Activated CD4-positive, alpha-beta T cell treated with anti-CD3 and anti-CD28 coated beads for 36 hours (primary cell): ENCODE results near the gene RELL2. TPM values are rescaled to one million over a fixed set of nuclear protein-coding genes. Genes with fewer than 3 reads are reported as not detected.

ENCODE experiments used
- ATAC-seq: fragments of 200-7000 bp; cut with Tn5 transposase; one replicate; pipeline ENCODE4 v1.10.0; 2021; ENCODE audit warnings: mild to moderate bottlenecking, moderate library complexity
- CTCF ChIA-PET: fragments of 350-600 bp; sonication (Branson Sonifier 250); formaldehyde crosslinking; loops from one replicate; lab custom pipeline; 2021; ENCODE audit warnings: antibody characterized with exemption; lab: Charles Lee
- POLR2A ChIA-PET: fragments of 350-600 bp; sonication (Branson Sonifier 250); formaldehyde crosslinking; loops from one replicate; lab custom pipeline; 2021; ENCODE audit warnings: antibody characterized with exemption, inconsistent platforms; lab: Charles Lee
- DNase-seq: peaks from one replicate; pipeline ENCODE4 v3.0.0-alpha.2; 2020
- H3K27ac Mint-ChIP-seq: one replicate; pipeline ENCODE4 v1.8.0; 2021; ENCODE audit warnings: mixed read lengths
- H3K27me3 Mint-ChIP-seq: one replicate; pipeline ENCODE4 v1.8.0; 2021; ENCODE audit warnings: mixed read lengths
- H3K36me3 Mint-ChIP-seq: one replicate; pipeline ENCODE4 v1.8.0; 2021; ENCODE audit warnings: low read depth, mixed read lengths
- H3K4me1 Mint-ChIP-seq: one replicate; pipeline ENCODE4 v1.8.0; 2021; ENCODE audit warnings: mixed read lengths
- H3K4me3 Mint-ChIP-seq: one replicate; pipeline ENCODE4 v1.8.0; 2021; ENCODE audit warnings: mild to moderate bottlenecking, moderate library complexity, mixed read lengths
- H3K9me3 Mint-ChIP-seq: one replicate; pipeline ENCODE4 v1.8.0; 2021; ENCODE audit warnings: low read depth, mixed read lengths
- intact Hi-C, 2 experiments: fragments of 100-400 bp; cut with DNase I in 1 of 2; cut with micrococcal nuclease in 1 of 2; formaldehyde crosslinking; loops; one replicate each; pipeline versions ENCODE4 v1.14.2 to v1.15.1; 2022 to 2024; cut with DNase I, micrococcal nuclease
- total RNA-seq, 2 experiments: library from RNA; stranded (reverse); gene quantifications; one replicate each; pipeline ENCODE4 v1.2.3, GENCODE V29; 2021

RELL2 gene
- total RNA-seq, 2 experiments from 2014 or later = 24.3 to 27.8 TPM

DNA sequence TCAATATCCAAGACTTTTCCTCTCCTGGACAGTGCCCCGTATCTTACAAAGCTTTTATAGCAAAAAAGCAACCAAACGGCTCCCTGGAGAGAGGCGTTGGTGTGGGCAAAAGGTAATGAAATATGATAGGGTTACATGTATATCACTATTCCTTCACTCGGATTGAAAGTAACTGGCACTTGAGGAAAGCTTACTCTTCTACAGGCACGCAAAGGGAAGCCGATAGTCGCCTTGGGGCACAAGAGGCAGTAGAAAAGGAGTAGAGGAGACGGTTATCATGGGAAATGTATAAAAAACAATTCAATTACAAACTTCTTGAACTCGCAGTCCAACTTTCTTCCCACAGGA is 19.1 kb upstream of the RELL2 start:
- peaks cover 62% of the 10 kb centered on the region for H3K4me1 Mint-ChIP-seq
- intact Hi-C loops = loop anchor here (1.0 to 10.0 kb wide), 7 partner anchors 12 to 1063 kb away; partner anchors contain the start of genes SRA1 (in 2 of the 2), DELE1 (in 1 of the 2), NDFIP1 (in 1 of the 2) and TAF7 (in 1 of the 2)
- POLR2A ChIA-PET = interaction anchor here (0.8 to 3.1 kb wide), 4 partner anchors 12 to 25 kb away, joined by 3 to 10 read pairs (median 7); partner anchors contain the start of genes HDAC3 and RELL2
- no peaks in the 10 kb centered on the region for H3K27me3 Mint-ChIP-seq
- H3K36me3 Mint-ChIP-seq = peaks cover 48% of the 10 kb centered on the region
- peak overlapping the region; percentile 98 for H3K27ac Mint-ChIP-seq
- no peaks in the 10 kb centered on the region for H3K9me3 Mint-ChIP-seq
- CTCF ChIA-PET = interaction anchor here (0.7 to 11.2 kb wide), 13 partner anchors 8 to 397 kb away, joined by 3 to 261 read pairs (median 8); partner anchors contain the start of genes HDAC3, RELL2 and RNF14
- ATAC-seq (no peak), DNase-seq (no peak)
- H3K4me3 Mint-ChIP-seq = peak overlapping the region; percentile 98

DNA sequence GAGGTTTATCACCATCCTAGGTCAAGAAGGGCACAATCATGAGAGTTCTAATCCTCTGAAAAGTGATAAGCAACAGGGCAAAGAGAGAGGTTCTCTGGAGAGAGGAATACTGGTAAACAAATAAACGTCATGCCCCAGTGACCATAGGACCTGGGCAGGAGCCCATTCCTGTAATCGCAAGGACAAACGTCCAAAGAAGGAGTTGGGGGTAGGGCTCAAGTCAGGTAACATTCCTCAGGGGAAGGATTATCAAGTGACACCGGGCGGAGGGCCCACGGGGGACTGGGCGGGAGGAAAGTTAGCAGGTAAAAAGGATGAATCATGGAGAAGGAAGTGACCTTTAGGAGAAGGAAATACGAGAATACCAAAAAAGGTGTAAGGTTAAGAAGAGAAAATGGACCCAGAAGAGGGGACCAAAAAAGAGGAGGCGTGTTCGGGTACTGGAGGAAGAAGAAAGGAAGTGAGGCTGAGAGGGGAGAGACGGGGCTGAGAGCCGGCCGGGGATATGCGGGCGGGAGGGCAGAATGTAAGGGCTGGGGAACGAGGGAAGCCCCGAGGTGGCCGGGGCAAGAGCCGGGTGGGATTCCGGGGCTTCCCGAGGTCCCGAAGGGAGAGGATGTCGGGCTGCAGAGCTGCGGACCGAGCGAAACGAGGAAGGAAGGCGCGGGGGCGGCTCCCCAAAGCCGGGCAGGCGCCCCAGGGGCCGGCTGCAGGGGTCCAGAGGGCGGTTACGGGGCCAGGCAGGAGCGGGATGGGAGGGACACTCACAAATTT is 18.6 kb upstream of the RELL2 start:
- H3K4me1 Mint-ChIP-seq = peaks cover 62% of the 10 kb centered on the region
- ChIA-PET POLR2A (interaction anchor here (0.8 to 2.1 kb wide), 7 partner anchors 16 to 26 kb away, joined by 3 to 48 read pairs (median 6); partner anchors contain the start of genes HDAC3 and RELL2), CTCF (interaction anchor here (0.5 to 11.2 kb wide), 27 partner anchors 8 to 397 kb away, joined by 3 to 261 read pairs (median 8); partner anchors contain the start of genes DELE1, HDAC3, PCDHGB6 and RELL2)
- intact Hi-C loops = loop anchor here (1.0 to 10.0 kb wide), 7 partner anchors 13 to 1063 kb away; partner anchors contain the start of genes SRA1 (in 2 of the 2), DELE1 (in 1 of the 2), NDFIP1 (in 1 of the 2) and TAF7 (in 1 of the 2)
- H3K27me3 Mint-ChIP-seq = no peaks in the 10 kb centered on the region
- H3K36me3 Mint-ChIP-seq = peaks cover 44% of the 10 kb centered on the region
- peak overlapping the region; percentile 98 for H3K27ac Mint-ChIP-seq
- peak; percentile 78 for DNase-seq
- H3K9me3 Mint-ChIP-seq = no peaks in the 10 kb centered on the region
- ATAC-seq = peak; percentile 28
- H3K4me3 Mint-ChIP-seq = peak overlapping the region; percentile 98

DNA sequence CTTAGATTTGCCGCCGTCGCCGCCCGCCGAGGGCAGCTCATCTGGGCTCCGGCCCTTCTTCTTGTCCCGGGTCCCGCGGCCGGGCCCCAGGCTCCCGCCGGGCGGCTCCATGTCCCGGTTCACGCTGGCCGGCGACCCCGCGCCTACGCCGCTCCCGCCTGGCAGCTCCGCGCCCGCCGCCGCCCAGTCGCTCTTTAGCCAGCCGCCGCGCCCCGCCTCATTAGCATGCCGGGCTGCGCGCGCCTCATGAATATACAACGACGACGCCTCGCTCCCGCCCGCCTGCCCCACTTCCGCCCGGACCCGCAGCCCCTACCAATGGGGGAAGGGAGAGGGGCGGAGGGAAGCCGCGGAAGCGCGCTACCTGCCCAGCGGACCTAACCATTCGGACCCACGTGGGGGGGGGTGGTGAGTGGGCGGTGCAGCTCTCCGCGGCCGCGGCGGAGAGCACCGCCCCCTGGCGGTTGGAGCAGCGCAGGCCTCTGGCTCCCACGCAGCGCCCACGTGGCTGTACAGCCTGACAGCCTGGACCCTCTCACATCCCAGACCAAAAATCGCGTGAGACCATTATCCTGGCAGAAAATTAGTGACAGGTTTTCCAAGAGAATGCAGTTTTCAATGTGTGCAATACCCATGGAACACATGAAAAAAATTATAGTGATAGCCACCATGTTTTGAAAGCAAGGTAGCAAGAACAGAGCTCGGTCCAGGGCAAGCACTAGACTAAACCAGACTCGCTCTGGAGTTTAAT is 17.8 kb upstream of the RELL2 start, which contains the start of gene DIAPH1:
DIAPH1 (minus strand) TSS at position 197 of the 751 bp plus-strand sequence; CDS start at position 111, 86 bp downstream.
- Mint-ChIP-seq H3K4me1 (peaks cover 64% of the 10 kb centered on the region), H3K36me3 (peaks cover 50% of the 10 kb centered on the region)
- CTCF ChIA-PET = interaction anchor here (0.6 to 11.2 kb wide), 24 partner anchors 11 to 908 kb away, joined by 3 to 261 read pairs (median 5); partner anchors contain the start of genes DELE1, HDAC3, PCDHGB6 and RELL2

DNA sequence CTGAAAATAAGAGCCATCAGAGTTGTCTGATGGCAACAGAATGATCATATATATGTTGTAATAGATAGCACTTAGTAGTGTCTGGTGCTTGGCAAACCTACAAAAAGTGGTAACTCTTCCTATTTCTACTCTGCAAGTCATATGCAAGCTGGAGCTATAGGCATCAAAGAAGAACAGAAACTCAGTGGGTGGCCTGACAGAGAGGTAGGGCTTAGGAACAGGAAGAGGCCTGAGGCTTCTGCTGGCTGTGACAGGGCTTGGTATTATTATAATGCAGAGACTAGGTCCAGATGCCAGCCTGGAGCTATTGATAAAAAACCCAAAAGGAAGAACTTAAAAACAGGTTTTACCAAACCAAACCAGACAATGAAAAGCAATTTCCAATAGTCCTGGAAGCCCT is 13.6 kb upstream of the RELL2 start:
- DNase-seq (peak; percentile 60), ATAC-seq (peak; percentile 64)
- no peaks in the 10 kb centered on the region for H3K9me3 Mint-ChIP-seq
- no peak overlapping the region for H3K4me3 Mint-ChIP-seq
- POLR2A ChIA-PET = interaction anchor here (1.0 kb wide), 1 partner anchor 17 kb away, joined by 3 read pairs; no protein-coding TSS in a partner anchor
- CTCF ChIA-PET = interaction anchor here (1.2 to 11.2 kb wide), 5 partner anchors 9 to 56 kb away, joined by 3 to 261 read pairs (median 11); partner anchors contain the start of genes HDAC3 and RELL2
- H3K27ac Mint-ChIP-seq = peak overlapping the region; percentile 67
- H3K4me1 Mint-ChIP-seq = peaks cover 35% of the 10 kb centered on the region
- no peaks in the 10 kb centered on the region for H3K27me3 Mint-ChIP-seq
- H3K36me3 Mint-ChIP-seq = peaks cover 54% of the 10 kb centered on the region
- intact Hi-C loops = no loop called here

More for the DNA sequence above, 17.8 kb upstream of the RELL2 start, which contains the start of gene DIAPH1:
- Mint-ChIP-seq H3K27me3 (no peaks in the 10 kb centered on the region), H3K27ac (peak within 1 kb of the TSS; percentile 98), H3K9me3 (no peaks in the 10 kb centered on the region), H3K4me3 (peak within 1 kb of the TSS; percentile 98)
- intact Hi-C loops = loop anchor here (1.0 to 10.0 kb wide), 11 partner anchors 14 to 1064 kb away; partner anchors contain the start of genes HDAC3 (in 2 of the 2), RELL2 (in 2 of the 2), SRA1 (in 2 of the 2) and DELE1 (in 1 of the 2)
- DNase-seq (peak; percentile 99), ATAC-seq (peak; percentile 88)
- POLR2A ChIA-PET = interaction anchor here (1.0 to 2.0 kb wide), 5 partner anchors 16 to 27 kb away, joined by 3 to 48 read pairs (median 4); partner anchors contain the start of genes HDAC3 and RELL2

DNA sequence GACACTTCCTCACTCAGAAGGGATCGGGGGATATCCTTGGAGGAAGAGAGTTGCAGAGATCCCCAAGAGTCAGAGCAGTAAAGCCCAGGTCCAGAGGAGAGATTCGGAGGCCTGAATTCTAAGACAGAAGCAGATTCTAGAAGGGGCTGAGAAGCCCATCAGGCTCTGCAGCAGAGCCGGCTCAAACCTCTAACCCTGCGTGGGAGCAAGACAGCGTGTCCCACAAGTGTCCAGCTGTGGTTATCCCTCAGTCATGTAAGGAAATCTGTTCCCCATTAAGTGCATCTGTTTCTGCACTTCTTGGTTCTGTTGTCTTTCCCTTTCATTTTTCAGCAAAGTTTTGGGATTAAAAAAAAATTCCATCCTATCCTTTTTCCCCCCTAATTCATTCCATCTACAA is 13.2 kb upstream of the RELL2 start:
- Mint-ChIP-seq H3K9me3 (no peaks in the 10 kb centered on the region), H3K4me3 (no peak overlapping the region), H3K27ac (peak overlapping the region; percentile 67), H3K36me3 (peaks cover 52% of the 10 kb centered on the region), H3K4me1 (peaks cover 35% of the 10 kb centered on the region), H3K27me3 (no peaks in the 10 kb centered on the region)
- DNase-seq (no peak), ATAC-seq (no peak)
- POLR2A ChIA-PET = interaction anchor here (0.7 kb wide), 1 partner anchor 603 kb away, joined by 5 read pairs; no protein-coding TSS in a partner anchor
- intact Hi-C loops = no loop called here
- CTCF ChIA-PET = interaction anchor here (1.2 to 11.2 kb wide), 5 partner anchors 9 to 56 kb away, joined by 3 to 261 read pairs (median 11); partner anchors contain the start of genes HDAC3 and RELL2

DNA sequence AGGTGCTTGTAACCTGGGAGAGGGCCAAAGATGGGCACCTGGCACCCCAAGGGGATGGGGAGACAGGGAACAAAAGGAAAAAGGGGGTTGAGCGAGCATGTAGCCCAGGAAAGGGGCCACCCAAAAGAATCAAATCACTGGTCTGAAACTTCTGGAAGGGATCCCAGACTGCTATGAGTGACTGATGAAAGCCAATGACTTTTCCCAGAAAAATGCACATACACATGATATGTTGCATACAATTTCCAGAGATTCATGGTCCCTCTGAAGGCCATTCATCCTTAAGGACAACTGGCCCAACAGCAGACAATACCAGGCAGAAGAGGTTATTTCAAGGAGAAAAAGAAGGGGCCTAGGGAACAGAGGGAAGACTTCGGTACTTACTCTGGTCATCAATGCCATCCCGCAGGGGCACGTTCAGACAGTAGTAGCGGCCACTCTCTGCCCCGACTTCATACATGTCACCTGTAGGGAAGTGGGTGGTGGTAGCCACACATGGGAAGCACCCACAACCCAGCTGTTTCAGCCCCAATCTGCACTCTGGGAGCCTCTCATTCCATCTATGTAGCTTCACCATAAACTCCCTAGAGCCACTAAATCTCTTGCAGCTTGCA is 8.5 kb upstream of the RELL2 start:
- ChIA-PET CTCF (interaction anchor here (1.5 to 10.7 kb wide), 2 partner anchors 12 to 36 kb away, joined by 4 to 161 read pairs; partner anchors contain the start of gene DIAPH1), POLR2A (interaction anchor here (0.7 kb wide), 1 partner anchor 21 kb away, joined by 4 read pairs; no protein-coding TSS in a partner anchor)
- ATAC-seq = no peak
- Mint-ChIP-seq H3K27ac (no peak overlapping the region), H3K9me3 (no peaks in the 10 kb centered on the region), H3K36me3 (peaks cover 51% of the 10 kb centered on the region), H3K4me1 (peaks cover 11% of the 10 kb centered on the region), H3K4me3 (no peak overlapping the region), H3K27me3 (no peaks in the 10 kb centered on the region)
- no peak for DNase-seq
- intact Hi-C loops = no loop called here

DNA sequence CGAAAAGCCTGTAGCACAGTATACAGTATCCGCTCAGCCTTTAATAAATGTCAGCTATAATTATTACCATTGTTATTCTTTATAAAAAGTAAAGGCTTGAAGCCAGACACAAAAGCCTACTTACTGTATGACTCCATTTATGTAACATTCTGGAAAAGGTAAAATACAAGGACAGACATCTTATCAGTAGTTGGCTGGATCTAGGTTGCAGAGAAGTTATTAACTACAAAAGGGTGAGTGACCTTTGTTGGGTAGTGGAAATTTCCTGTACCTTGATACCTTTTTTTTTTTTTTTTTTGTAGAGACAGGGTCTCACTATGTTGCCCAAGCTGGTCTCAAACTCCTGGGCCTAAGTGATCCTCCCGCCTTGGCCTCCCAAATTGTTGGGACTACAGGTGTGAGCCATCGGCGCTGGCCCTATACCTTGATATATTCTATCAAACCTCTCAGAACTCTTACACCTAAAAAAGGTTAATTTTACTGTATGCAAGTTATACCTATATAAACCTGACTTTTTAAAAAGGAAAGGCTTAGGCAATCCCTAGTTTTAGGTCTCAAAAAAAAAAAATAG is 6.1 kb upstream of the RELL2 start:
- intact Hi-C loops = no loop called here
- Mint-ChIP-seq H3K36me3 (peaks cover 50% of the 10 kb centered on the region), H3K4me1 (peaks cover 24% of the 10 kb centered on the region), H3K27me3 (no peaks in the 10 kb centered on the region), H3K9me3 (no peaks in the 10 kb centered on the region), H3K27ac (no peak overlapping the region), H3K4me3 (no peak overlapping the region)
- ATAC-seq = no peak
- POLR2A ChIA-PET = no interaction called here
- DNase-seq = no peak
- CTCF ChIA-PET = interaction anchor here (1.1 to 10.7 kb wide), 7 partner anchors 10 to 330 kb away, joined by 3 to 161 read pairs (median 7); partner anchors contain the start of gene DIAPH1

DNA sequence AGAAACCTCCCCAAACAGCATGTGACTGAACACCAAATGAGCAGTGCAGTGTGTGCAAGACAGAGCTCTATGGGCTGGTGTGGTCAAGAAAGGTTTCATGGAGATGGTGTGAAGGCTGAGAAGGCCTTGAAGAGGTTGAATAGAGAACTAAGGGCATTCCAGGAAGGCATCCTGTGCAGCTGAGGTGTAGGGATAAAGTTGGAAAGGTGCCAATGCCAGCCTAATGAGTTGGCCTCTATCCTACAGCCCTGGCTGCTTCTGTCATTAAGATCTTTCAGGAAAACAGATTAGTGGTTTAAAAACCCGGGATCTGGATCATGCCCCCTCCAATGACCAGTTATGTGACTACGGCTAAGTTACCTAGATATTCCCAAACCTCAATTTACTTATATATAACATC is 4.1 kb upstream of the RELL2 start:
- ChIA-PET POLR2A (no interaction called here), CTCF (interaction anchor here (0.6 to 10.7 kb wide), 11 partner anchors 9 to 68 kb away, joined by 3 to 161 read pairs (median 7); partner anchors contain the start of gene DIAPH1)
- peaks cover 42% of the 10 kb centered on the region for H3K36me3 Mint-ChIP-seq
- ATAC-seq (no peak), DNase-seq (no peak)
- no peak overlapping the region for H3K27ac Mint-ChIP-seq
- H3K4me1 Mint-ChIP-seq = peaks cover 28% of the 10 kb centered on the region
- H3K4me3 Mint-ChIP-seq = no peak overlapping the region
- no peaks in the 10 kb centered on the region for H3K9me3 Mint-ChIP-seq
- intact Hi-C loops = no loop called here
- H3K27me3 Mint-ChIP-seq = no peaks in the 10 kb centered on the region

DNA sequence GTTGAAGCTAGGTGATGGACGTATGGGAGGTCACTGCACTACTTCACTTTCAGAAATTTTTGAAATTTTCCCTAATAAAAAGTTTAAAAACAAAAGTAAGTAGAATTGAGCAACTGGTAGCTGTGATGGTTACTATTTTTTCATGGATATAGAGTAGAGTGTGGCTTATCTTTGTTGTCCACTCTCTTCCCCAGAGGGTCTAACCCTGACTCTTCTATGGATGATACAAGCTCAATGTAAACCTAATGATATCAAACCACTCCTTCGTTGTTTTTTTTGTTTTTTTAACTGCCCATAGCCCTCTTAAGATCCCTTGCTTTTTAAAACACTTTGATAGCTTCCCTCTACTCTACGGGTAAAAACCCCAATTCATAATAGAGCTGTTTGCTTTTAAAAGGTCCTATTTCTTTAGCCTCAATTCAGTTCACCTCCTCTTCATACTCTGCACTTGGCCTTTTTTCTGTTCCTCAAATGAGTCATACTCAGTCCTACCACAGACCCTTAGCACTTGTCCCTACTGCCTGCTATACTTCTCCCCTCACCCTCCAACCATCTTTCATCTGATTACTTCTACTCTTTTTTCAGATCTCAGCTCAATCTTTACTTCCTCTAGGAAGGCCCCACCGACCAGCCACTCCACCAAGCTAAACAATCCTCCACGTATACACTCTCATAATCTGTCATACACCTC is 2.8 kb upstream of the RELL2 start:
- POLR2A ChIA-PET = interaction anchor here (0.7 to 0.8 kb wide), 2 partner anchors 32 to 181 kb away, joined by 3 read pairs; no protein-coding TSS in a partner anchor
- intact Hi-C loops = no loop called here

More for the DNA sequence above, 2.8 kb upstream of the RELL2 start:
- no peak for DNase-seq
- H3K4me1 Mint-ChIP-seq = peaks cover 36% of the 10 kb centered on the region
- H3K4me3 Mint-ChIP-seq = no peak overlapping the region
- CTCF ChIA-PET = interaction anchor here (0.6 to 10.7 kb wide), 9 partner anchors 8 to 226 kb away, joined by 3 to 161 read pairs (median 4); partner anchors contain the start of genes DIAPH1 and PCDHGB6
- no peaks in the 10 kb centered on the region for H3K9me3 Mint-ChIP-seq
- H3K36me3 Mint-ChIP-seq = peaks cover 44% of the 10 kb centered on the region
- H3K27ac Mint-ChIP-seq = no peak overlapping the region
- no peak for ATAC-seq
- H3K27me3 Mint-ChIP-seq = no peaks in the 10 kb centered on the region
